SK-N-SH (cell line): Measurements from ENCODE around the gene TUFT1.

ENCODE experiments used
- EP300 ChIP-seq, 2 experiments: IDR thresholded peaks; 2 replicates each; pipeline versions ENCODE4 v1.4.0 to v1.6.1; 2012; ENCODE audit warnings: borderline replicate concordance in 1 of 2, low read depth in 1 of 2, low read length in 1 of 2
- EZH2phosphoT487 ChIP-seq: fragments of 200-600 bp; sonication (generic); IDR thresholded peaks from 2 replicates; pipeline ENCODE4 v1.6.1; 2017; ENCODE audit warnings: low read depth, mixed run types, mild to moderate bottlenecking, antibody characterized with exemption, moderate library complexity, borderline replicate concordance
- JUND ChIP-seq: IDR thresholded peaks from 2 replicates; pipeline ENCODE4 v1.4.0; 2012
- MAX ChIP-seq: IDR thresholded peaks from 2 replicates; pipeline ENCODE4 v1.4.0; 2012; ENCODE audit warnings: low read depth
- POLR2AphosphoS5 ChIP-seq: IDR thresholded peaks from 2 replicates; pipeline ENCODE4 v1.6.1; 2012; ENCODE audit warnings: low read depth, low read length
- REST ChIP-seq: IDR thresholded peaks from 2 replicates; pipeline ENCODE4 v1.6.1; 2012; ENCODE audit warnings: mild to moderate bottlenecking, low read depth, low read length, moderate library complexity
- TCF12 ChIP-seq: IDR thresholded peaks from 2 replicates; pipeline ENCODE4 v1.4.0; 2012
- TF ChIP-seq, protein P1 (sequence below): fragments of 200-600 bp; sonication (generic); IDR thresholded peaks from 2 replicates; pipeline ENCODE4 v1.6.1; 2017; ENCODE audit warnings: antibody characterized with exemption, mild to moderate bottlenecking, moderate library complexity
- TF ChIP-seq, protein P2 (sequence below): IDR thresholded peaks from 2 replicates; pipeline ENCODE4 v1.4.0; 2012; ENCODE audit warnings: low read depth, borderline replicate concordance

GRCh38 chr1:151524736-151525135 is 15.4 kb upstream of the TUFT1 start:
- TF ChIP-seq JUND (no peak), POLR2AphosphoS5 (no peak), TCF12 (no peak), EZH2phosphoT487 (no peak), REST (no peak), EP300 (IDR thresholded peaks at IDR 0.05; ENCODE audit: borderline replicate concordance in 1 of 2, low read depth in 1 of 2, low read length in 1 of 2) (no peak), MAX (no peak)
- TF ChIP-seq, protein P1, sequence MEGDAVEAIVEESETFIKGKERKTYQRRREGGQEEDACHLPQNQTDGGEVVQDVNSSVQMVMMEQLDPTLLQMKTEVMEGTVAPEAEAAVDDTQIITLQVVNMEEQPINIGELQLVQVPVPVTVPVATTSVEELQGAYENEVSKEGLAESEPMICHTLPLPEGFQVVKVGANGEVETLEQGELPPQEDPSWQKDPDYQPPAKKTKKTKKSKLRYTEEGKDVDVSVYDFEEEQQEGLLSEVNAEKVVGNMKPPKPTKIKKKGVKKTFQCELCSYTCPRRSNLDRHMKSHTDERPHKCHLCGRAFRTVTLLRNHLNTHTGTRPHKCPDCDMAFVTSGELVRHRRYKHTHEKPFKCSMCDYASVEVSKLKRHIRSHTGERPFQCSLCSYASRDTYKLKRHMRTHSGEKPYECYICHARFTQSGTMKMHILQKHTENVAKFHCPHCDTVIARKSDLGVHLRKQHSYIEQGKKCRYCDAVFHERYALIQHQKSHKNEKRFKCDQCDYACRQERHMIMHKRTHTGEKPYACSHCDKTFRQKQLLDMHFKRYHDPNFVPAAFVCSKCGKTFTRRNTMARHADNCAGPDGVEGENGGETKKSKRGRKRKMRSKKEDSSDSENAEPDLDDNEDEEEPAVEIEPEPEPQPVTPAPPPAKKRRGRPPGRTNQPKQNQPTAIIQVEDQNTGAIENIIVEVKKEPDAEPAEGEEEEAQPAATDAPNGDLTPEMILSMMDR = no peak
- TF ChIP-seq, protein P2, sequence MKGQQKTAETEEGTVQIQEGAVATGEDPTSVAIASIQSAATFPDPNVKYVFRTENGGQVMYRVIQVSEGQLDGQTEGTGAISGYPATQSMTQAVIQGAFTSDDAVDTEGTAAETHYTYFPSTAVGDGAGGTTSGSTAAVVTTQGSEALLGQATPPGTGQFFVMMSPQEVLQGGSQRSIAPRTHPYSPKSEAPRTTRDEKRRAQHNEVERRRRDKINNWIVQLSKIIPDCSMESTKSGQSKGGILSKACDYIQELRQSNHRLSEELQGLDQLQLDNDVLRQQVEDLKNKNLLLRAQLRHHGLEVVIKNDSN = no peak
